Mammary epithelial cell (primary cell): ENCODE results near the gene CBX3.

ENCODE experiments used
- CTCF ChIP-seq, 2 donors: IDR thresholded peaks in 1 of 2; conservative IDR thresholded peaks in 1 of 2; 2 replicates each; pipeline ENCODE4 v1.5.1; 2011 to 2012; ENCODE audit warnings: inconsistent platforms in 2 of 2, low read length in 2 of 2, mild to moderate bottlenecking in 2 of 2, control low read depth in 1 of 2, low read depth in 1 of 2; ENCODE audit not compliant: insufficient read depth in 1 of 2; ENCODE audit errors: extremely low read depth in 1 of 2
- EZH2 ChIP-seq: IDR thresholded peaks from 2 replicates; pipeline ENCODE4 v1.6.1; 2012; ENCODE audit warnings: low read length, inconsistent platforms, borderline replicate concordance

- TF ChIP-seq CTCF (conservative IDR thresholded peaks at IDR 0.05 in 1 of 2, IDR thresholded peaks at IDR 0.05 in 1 of 2; ENCODE audit: extremely low read depth in 1 of 2, insufficient read depth in 1 of 2, low read depth in 1 of 2, low read length in 2 of 2) (no peak), EZH2 (no peak)
Observed at GRCh38 chr7:26188206-26188956, 13.2 kb upstream of the CBX3 start.
